ENCODE results near the gene PTRHD1.

GRCh38 chr2:24826773-24827145, 33.6 kb upstream of the PTRHD1 start:
- TF ChIP-seq, protein P1, sequence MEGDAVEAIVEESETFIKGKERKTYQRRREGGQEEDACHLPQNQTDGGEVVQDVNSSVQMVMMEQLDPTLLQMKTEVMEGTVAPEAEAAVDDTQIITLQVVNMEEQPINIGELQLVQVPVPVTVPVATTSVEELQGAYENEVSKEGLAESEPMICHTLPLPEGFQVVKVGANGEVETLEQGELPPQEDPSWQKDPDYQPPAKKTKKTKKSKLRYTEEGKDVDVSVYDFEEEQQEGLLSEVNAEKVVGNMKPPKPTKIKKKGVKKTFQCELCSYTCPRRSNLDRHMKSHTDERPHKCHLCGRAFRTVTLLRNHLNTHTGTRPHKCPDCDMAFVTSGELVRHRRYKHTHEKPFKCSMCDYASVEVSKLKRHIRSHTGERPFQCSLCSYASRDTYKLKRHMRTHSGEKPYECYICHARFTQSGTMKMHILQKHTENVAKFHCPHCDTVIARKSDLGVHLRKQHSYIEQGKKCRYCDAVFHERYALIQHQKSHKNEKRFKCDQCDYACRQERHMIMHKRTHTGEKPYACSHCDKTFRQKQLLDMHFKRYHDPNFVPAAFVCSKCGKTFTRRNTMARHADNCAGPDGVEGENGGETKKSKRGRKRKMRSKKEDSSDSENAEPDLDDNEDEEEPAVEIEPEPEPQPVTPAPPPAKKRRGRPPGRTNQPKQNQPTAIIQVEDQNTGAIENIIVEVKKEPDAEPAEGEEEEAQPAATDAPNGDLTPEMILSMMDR (IDR thresholded peaks at IDR 0.05; ENCODE audit: low read depth, low read length) = no peak
- no peak for TF ChIP-seq EZH2phosphoT487 (IDR thresholded peaks at IDR 0.05; ENCODE audit: low read depth)

Measured in OCI-LY3 (cell line).